Keratinocyte (primary cell): ENCODE measurements around the gene SARNP. TPM values are rescaled to one million over a fixed set of nuclear protein-coding genes. Genes with fewer than 3 reads are reported as not detected.

Experiments used
- DNase-seq: peaks from one replicate; pipeline ENCODE4 v3.0.0-alpha.2; 2011; ENCODE audit warnings: low read depth, missing footprints, low spot score
- FAIRE-seq: peaks from 2 replicates; lab custom pipeline; 2011; peaks lifted over from hg19 to GRCh38; lab: Jason Lieb, UNC
- H2AFZ ChIP-seq: 2 replicates; pipeline ENCODE4 v1.6.0; 2012; ENCODE audit warnings: low read length, control low read depth, inconsistent platforms; ENCODE audit not compliant: control insufficient read depth
- H3K27ac ChIP-seq: 2 replicates; pipeline ENCODE4 v1.5.1; 2011; ENCODE audit warnings: low read length; ENCODE audit not compliant: control insufficient read depth, insufficient read depth
- H3K27me3 ChIP-seq: 3 replicates; pipeline ENCODE4 v1.6.0; 2011; ENCODE audit warnings: low read length; ENCODE audit not compliant: control insufficient read depth, insufficient read depth; ENCODE audit errors: extremely low read depth
- H3K36me3 ChIP-seq, 2 experiments: 2 replicates in 1 of 2; 3 replicates in 1 of 2; pipeline ENCODE4 v1.5.1; 2011; ENCODE audit warnings: low read length in 2 of 2, mild to moderate bottlenecking in 1 of 2; ENCODE audit not compliant: control insufficient read depth in 2 of 2, insufficient read depth in 2 of 2; ENCODE audit errors: extremely low read depth in 1 of 2
- H3K4me1 ChIP-seq: 3 replicates; pipeline ENCODE4 v1.5.1; 2011; ENCODE audit warnings: low read length; ENCODE audit not compliant: control insufficient read depth, insufficient read depth; ENCODE audit errors: extremely low read depth
- H3K4me2 ChIP-seq: 3 replicates; pipeline ENCODE4 v1.6.0; 2011; ENCODE audit warnings: low read depth, low read length; ENCODE audit not compliant: control insufficient read depth, insufficient read depth; ENCODE audit errors: extremely low read depth
- H3K4me3 ChIP-seq, 3 experiments: fragments of 200-600 bp in 1 of 3; sonication (generic) in 1 of 3; 2 replicates in 2 of 3; 3 replicates in 1 of 3; pipeline ENCODE4 v1.5.1; 2011 to 2016; ENCODE audit warnings: low read length in 3 of 3, mild to moderate bottlenecking in 3 of 3, control low read depth in 2 of 3, inconsistent platforms in 1 of 3, low read depth in 1 of 3, mixed read lengths in 1 of 3, mixed run types in 1 of 3, moderate library complexity in 1 of 3; ENCODE audit not compliant: control insufficient read depth in 2 of 3, insufficient read depth in 2 of 3; ENCODE audit errors: extremely low read depth in 1 of 3
- H3K79me2 ChIP-seq: 2 replicates; pipeline ENCODE4 v1.6.0; 2012; ENCODE audit warnings: low read length; ENCODE audit not compliant: control insufficient read depth, insufficient read depth
- H3K9ac ChIP-seq: 3 replicates; pipeline ENCODE4 v1.6.0; 2011; ENCODE audit warnings: low read length; ENCODE audit not compliant: control insufficient read depth, insufficient read depth; ENCODE audit errors: extremely low read depth
- H3K9me1 ChIP-seq: 3 replicates; pipeline ENCODE4 v1.6.0; 2011; ENCODE audit warnings: low read length; ENCODE audit not compliant: control insufficient read depth, insufficient read depth; ENCODE audit errors: extremely low read depth
- H3K9me3 ChIP-seq: 2 replicates; pipeline ENCODE4 v1.5.1; 2012; ENCODE audit warnings: low read depth, low read length; ENCODE audit not compliant: control insufficient read depth
- H4K20me1 ChIP-seq: 3 replicates; pipeline ENCODE4 v1.6.0; 2011; ENCODE audit warnings: low read length; ENCODE audit not compliant: control insufficient read depth, insufficient read depth; ENCODE audit errors: extremely low read depth
- EZH2 ChIP-seq: IDR thresholded peaks from one replicate; pipeline ENCODE4 v1.6.1; 2012; ENCODE audit warnings: inconsistent platforms, mild to moderate bottlenecking, low read length, moderate library complexity
- dilution Hi-C: fragments of 300-500 bp; cut with MboI; formaldehyde crosslinking; loops from one replicate; pipeline ENCODE4 v1.7.0; 2020; ENCODE audit warnings: low sequenced_read_pairs; ENCODE audit not compliant: extremely low pct_ligation_motif_present
- polyA plus RNA-seq, 5 experiments: library from polyadenylated mRNA; depleted of rRNA in 3 of 5; stranded (reverse) in 3 of 5; stranded (forward) in 1 of 5; unstranded in 1 of 5; fragments of >200 nt; gene quantifications; 1 replicate in 1 of 5; 2 replicates in 3 of 5; 3 replicates in 1 of 5; pipeline versions ENCODE4 v1.2.1 to v1.2.3, GENCODE V29; 2011 to 2012; ENCODE audit warnings: missing spikeins in 2 of 5, low read depth in 1 of 5, low replicate concordance in 1 of 5
- TF ChIP-seq, protein P1 (sequence below), 3 experiments: IDR thresholded peaks in 1 of 3; conservative IDR thresholded peaks in 1 of 3; optimal IDR thresholded peaks in 1 of 3; 2 replicates in 2 of 3; 3 replicates in 1 of 3; pipeline versions ENCODE3 to v1.5.1; 2011; ENCODE audit warnings: low read length in 3 of 3, mild to moderate bottlenecking in 3 of 3, moderate library complexity in 2 of 3, control low read depth in 1 of 3, inconsistent platforms in 1 of 3; ENCODE audit not compliant: insufficient read depth in 2 of 3; ENCODE audit errors: extremely low read depth in 1 of 3

SARNP gene
- polyA plus RNA-seq, 1 donor (not counting 4 experiments of a cell fraction or from before 2014, with no cell fraction given): 168 TPM

DNA sequence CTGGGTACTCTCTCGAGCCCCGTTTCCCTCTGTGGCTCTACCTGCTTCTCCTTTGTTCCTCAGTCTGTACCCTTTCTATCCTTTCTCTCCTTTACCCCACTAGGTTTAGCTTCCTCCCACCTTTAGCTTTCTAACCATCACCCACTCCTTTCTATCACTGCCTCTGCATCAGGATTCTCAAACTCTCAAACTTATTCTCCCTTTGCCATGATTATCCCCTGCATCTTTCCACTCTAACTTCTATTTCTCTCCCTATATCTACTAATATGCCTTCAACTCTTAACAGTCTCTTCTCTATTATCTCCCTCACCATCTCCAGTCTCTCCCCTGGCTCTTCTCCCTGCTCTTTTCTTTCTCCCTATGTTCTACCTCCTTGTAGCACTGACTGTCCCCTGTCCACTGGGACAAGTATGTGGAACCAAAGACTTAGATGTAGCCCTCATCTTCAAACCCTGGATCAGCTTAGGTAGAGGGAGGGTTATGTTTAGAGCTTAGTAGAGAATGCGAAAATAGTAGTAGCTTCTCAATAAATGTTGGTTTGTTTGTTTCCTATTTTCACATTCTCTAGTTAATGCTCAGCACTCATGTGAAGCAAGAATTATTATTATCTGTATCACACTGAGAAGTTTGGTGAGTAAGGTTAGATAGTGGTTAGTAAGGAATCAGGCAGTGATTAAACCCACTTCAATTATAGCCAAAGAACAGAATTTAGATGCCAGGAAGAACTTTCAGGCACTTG is 71.2 kb downstream of the SARNP start:
- no peak overlapping the region for H3K27ac ChIP-seq
- H2AFZ ChIP-seq: no peak overlapping the region
- H3K27me3 ChIP-seq: no peaks in the 10 kb centered on the region
- peaks cover 0 to 6% of the 10 kb centered on the region in 2 experiments for H3K36me3 ChIP-seq
- no peak overlapping the region for H3K4me3 ChIP-seq
- dilution Hi-C loops: no loop called here
- no peak overlapping the region for H3K9ac ChIP-seq
- no peak overlapping the region for H3K4me2 ChIP-seq
- no peaks in the 10 kb centered on the region for H4K20me1 ChIP-seq
- no peak for FAIRE-seq
- H3K4me1 ChIP-seq: peaks cover 8% of the 10 kb centered on the region
- H3K9me3 ChIP-seq: no peaks in the 10 kb centered on the region
- no peaks in the 10 kb centered on the region for H3K9me1 ChIP-seq
- TF ChIP-seq, protein P1, sequence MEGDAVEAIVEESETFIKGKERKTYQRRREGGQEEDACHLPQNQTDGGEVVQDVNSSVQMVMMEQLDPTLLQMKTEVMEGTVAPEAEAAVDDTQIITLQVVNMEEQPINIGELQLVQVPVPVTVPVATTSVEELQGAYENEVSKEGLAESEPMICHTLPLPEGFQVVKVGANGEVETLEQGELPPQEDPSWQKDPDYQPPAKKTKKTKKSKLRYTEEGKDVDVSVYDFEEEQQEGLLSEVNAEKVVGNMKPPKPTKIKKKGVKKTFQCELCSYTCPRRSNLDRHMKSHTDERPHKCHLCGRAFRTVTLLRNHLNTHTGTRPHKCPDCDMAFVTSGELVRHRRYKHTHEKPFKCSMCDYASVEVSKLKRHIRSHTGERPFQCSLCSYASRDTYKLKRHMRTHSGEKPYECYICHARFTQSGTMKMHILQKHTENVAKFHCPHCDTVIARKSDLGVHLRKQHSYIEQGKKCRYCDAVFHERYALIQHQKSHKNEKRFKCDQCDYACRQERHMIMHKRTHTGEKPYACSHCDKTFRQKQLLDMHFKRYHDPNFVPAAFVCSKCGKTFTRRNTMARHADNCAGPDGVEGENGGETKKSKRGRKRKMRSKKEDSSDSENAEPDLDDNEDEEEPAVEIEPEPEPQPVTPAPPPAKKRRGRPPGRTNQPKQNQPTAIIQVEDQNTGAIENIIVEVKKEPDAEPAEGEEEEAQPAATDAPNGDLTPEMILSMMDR (optimal IDR thresholded peaks at IDR 0.05 in 1 of 3, IDR thresholded peaks at IDR 0.05 in 1 of 3, conservative IDR thresholded peaks at IDR 0.05 in 1 of 3; ENCODE audit: extremely low read depth in 1 of 3, insufficient read depth in 2 of 3, low read length in 3 of 3): no peak
- TF ChIP-seq EZH2: no peak
- no peaks in the 10 kb centered on the region for H3K79me2 ChIP-seq
- no peak for DNase-seq

DNA sequence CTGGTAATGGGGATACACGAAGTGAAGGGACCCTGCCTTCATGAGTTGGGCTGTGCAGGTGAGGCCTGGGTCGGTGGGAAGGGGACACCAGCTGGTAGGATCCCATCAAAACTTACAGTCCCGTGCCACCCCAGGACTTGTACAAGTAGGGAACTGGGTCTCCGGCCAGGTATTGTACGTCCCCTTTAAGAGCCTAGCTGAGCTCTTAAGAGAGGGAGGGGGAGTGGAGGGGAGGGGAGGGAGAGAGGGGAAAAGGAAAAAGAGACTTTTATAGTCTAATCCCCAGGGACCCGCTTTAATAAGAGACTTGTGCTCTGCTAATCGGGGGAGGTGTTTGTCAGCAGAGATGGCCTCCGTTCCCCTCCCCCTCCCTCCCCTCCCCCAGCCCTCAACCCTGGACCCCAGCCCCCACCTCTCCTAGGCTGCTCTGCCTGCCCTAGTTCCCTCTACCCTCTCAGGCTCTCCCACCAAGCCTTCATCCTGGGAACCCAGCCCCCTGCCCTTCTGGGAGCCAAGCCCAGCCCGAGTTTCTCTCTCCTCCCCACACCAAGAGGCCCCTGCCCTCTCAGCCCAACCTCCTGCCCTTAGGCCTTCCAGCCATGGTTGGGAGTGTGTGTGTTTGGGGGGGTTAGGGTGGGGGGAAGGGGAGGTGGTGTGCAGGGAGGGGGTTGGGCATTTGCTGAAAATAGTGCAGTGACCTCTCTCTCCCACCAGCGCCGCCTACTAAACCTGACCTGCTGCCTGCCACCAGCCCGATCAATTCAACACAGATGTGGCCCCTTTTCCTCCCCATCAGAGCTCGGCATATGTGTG is 72.0 kb downstream of the SARNP start:
- Histone ChIP-seq H2AFZ (no peak overlapping the region), H3K4me2 (no peak overlapping the region), H3K9ac (no peak overlapping the region), H3K27me3 (no peaks in the 10 kb centered on the region), H3K9me1 (no peaks in the 10 kb centered on the region), H4K20me1 (no peaks in the 10 kb centered on the region), H3K27ac (no peak overlapping the region), H3K36me3 (peaks cover 0 to 2% of the 10 kb centered on the region in 2 experiments), H3K4me3 (no peak overlapping the region), H3K79me2 (no peaks in the 10 kb centered on the region), H3K4me1 (peaks cover 8% of the 10 kb centered on the region), H3K9me3 (no peaks in the 10 kb centered on the region)
- no peak for FAIRE-seq
- TF ChIP-seq, protein P1 (optimal IDR thresholded peaks at IDR 0.05 in 1 of 3, IDR thresholded peaks at IDR 0.05 in 1 of 3, conservative IDR thresholded peaks at IDR 0.05 in 1 of 3; ENCODE audit: extremely low read depth in 1 of 3, insufficient read depth in 2 of 3, low read length in 3 of 3): no peak
- no peak for TF ChIP-seq EZH2
- dilution Hi-C loops: no loop called here
- DNase-seq: no peak
